HG03196 (cell line): ENCODE measurements around the gene ALOX5.
A peak's percentile ranks its signal among the peaks of the same experiment; 100 is the strongest.
"Not testable (repeated sequence)": the region's sequence is repeated elsewhere in the genome, so short reads cannot be mapped to it uniquely, and the experiment has no call there.

Source experiments
- ATAC-seq: cut with Tn5 transposase; IDR thresholded peaks from one replicate; pipeline ENCODE4 v1.9.1; 2021; ENCODE audit not compliant: unreplicated experiment

Gene ALOX5

DNA sequence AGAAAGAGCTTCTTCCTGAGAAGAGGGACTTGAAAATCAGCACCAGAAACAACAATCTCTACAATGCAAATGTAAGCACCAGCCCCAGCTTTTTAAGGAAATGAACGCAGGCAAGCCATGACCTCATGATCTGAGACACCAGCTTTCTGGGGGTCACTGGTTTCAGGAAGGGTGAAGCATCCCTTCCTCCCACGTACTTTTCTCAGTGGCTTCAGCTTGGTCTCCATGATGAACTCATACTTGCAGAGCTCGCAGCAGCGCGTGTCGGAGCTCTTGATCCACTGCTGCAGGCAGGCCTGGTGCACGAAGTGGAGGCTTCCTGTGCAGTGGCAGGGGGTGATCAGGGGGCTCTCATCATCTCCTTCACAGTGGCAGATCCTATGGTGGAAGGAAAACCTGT, 87.0 kb downstream of the ALOX5 start:
- peak; percentile 67 for ATAC-seq

DNA sequence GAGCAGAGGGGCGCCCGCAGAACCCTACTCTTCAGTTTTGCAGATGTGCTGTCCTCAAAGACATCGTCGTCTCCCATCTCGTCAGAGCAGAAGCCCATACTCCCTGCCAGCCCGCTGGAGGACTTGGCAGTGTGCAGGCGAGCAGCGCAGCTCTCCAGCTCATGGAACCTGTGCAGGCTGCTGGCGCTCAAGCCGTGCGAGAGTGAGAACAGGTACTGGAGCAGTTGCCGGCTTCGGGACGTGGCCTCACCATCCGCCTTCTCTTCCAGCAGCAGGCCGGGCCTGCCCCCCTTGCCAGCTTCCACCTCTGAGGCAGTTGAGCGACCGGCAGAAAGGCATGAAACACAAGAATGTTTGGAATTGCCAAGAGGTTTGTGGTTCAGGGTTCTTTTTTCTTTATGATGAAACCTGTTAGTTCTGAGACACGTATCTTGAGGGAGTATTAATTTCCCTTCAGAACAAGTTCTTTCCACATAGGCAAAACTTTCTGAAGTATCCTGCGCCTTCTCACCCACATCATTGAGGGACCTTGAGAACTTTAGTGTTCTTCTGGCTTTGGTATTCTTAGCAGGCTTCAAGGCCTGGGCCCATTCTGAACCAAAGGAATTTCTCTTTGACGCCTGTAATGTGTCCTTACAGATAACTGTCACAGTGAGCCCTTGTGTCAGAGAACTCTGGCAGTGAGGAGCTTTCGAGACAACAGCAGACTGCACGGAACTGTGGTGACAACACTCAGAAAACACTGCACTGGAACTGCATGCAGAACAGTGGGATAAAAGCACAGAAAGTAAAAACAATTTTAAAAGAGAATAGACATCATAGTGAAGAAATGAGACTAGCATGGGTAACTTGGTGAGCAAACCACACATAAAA, 89.5 kb downstream of the ALOX5 start:
- ATAC-seq, result no peak

DNA sequence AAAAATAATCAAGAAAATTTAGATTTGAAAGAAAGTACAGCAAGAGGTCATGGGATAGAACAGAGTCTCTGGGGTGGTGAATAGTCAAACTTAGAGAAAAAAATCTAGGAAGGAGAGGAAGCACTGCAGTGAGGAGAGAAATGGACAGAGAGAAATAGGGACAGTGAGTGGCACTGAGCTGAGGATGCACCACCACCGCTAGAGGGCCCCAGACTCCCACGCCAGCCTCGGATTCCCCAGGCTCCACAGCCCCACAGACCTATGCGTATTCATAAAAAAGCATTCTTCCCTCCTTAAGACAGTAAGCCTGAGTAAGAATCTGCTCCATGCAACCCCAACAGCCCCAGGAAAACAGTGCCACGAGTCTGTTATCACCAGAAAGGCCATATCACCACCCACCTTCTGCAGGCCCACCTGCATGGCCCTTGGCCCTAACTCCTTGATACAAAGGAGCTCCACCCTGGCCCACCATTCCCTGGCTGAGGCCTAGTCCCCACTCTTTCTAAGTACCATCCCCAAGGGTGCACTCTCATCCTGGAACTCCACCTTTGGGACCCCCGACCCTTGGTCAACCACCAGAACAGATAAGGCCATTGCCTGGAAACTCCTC, 91.0 kb downstream of the ALOX5 start:
- ATAC-seq, result peak; percentile 42

DNA sequence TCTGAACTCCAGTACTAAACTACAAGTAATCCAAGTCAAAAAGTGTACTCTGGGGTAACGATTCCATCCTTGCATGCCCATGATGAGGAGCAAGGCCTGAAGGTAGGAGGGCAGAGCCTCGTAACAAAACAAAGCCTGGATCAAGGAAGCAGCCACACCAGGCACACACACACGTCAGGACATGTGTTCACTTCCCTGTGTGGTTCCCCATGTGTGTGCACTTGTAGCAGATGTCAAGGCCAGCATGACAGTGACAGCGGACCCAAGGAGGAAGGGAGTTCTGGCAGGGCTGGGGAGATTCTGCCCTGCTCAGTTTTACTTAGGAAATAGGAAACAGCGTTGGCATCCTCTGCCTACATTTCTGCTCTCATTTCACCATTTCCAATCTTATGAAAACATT, 92.8 kb downstream of the ALOX5 start:
- no peak for ATAC-seq

DNA sequence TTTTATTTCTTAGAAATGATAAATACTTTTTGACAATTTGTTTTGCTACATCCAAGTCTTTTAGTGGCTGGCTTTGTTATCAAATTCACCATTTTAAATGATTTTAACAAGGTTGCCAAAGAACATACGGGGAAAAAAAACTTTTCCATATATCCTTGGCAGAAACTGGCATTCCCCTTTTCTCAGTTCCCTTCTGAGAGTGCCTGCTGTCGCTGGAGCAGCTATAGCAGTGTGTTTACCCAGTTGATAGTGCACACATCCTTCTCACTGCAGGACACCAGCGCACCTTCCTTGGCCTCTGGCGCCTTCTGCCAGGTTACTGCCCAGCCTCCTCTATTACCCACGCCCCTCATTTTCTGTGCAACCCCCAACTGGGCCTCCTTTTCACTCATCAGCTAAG, 94.1 kb downstream of the ALOX5 start:
- no peak for ATAC-seq

DNA sequence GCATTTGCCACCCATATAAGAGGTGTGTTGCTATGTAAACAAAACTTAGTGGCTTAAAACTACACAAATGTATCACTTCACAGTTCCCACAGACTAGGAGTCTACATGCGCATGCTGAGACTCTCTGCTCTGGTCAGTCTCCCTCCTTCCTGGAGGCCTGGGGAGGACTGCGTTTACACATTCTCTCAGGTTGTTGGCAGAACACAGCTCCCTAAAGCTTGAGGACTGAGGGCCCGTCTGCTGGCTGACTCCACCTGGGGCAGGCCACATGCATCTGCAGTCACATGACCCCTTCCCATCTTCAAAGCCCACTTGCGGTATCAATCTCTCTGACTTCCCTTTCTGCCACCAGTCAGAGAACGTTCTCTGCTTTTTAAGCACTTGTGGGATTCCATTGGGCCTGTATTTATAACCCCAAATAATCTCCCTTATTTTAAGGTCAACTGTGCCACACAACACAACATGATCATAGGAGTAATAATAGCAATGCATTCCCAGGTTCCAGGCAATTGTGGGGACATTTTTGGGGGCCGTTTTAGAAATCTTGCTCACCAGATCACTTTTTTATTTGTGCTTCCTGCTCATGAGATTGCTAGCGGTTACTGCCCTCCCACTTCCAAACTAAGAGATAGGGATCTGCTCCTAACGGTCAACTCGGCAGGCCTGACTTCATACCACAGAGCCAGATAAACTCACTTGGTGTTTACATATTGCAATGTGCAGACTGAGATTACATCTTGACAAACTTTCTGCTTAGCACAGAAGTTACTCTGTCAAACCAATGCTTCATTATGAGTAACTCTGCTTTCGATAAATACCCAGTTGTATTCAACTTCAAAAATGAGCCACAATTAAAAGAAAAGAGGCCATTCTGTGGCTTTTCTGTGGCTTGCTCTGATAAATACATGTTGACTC, 96.3 kb downstream of the ALOX5 start:
- no peak for ATAC-seq

DNA sequence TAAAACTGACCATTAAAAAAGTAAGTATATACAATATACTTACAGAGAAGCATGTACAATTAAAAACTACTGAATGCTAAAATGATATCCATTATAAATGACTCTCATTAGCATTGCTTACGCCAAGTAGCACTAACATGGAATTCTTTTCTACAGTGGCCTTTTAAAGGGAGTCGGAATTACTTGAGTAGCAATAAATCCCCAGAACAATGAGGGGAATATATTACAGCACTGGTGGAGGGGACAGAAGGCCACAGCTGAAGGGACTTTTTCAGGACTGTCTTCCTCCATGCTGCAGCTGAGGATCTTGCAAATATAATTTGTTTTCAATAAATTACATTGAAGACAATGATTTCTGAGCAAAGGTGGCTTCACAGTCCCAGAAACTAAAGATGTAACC, 97.0 kb downstream of the ALOX5 start:
- ATAC-seq, result no peak

DNA sequence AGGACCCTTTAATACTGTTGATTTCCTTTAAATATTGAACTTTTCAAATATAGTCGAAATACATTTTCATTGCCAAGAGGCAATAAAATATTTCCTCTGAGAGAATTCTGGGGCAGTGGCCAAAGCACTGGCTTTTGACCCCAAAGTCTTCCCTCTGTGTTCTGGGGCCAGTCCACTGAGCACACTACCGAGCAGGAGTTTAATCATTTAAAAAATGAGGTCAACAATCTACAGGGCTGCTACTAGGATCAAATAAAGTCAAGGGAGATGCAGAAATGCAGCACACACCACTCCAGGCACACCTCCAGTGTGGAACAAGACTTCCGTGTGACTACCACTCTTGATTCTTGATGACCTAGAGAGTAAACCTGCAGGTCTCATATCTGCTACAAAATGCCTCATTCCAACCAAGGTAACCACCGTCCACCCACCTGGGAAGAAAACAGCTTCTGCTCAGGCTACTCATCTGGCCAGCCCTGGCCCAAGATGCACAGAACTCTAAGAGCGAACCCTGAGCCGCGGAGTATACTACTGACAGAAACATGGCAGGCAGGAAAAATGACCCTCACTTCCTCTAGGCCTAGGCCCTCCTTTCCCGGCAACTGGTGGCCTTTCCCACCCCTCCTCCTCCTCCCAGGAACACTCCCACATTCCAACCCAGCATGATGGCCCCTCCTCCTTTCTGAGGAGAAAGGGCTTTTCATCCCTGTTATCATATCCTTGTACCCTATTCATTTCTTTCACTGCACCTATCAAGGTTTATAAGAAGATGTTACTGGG, 97.7 kb downstream of the ALOX5 start:
- no peak for ATAC-seq

DNA sequence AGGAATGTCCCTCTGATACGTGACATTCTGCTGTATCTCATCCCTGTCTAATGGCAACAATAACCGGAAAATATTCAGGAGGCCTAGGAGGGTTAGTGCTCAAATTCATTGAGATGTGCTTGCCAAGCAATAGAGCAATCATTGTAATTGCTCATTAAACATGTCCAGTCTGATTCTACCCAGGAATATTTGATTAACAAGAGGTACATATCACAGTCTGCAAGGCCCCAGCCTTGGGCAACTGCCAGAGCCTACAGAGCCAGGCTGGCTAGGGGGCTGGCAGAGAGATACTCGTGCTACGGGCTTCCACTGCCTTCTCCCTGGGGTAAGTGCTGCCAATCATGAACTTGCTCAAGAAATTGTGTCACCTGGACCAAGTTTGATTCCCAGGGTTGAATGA, 99.1 kb downstream of the ALOX5 start:
- ATAC-seq, result no peak

DNA sequence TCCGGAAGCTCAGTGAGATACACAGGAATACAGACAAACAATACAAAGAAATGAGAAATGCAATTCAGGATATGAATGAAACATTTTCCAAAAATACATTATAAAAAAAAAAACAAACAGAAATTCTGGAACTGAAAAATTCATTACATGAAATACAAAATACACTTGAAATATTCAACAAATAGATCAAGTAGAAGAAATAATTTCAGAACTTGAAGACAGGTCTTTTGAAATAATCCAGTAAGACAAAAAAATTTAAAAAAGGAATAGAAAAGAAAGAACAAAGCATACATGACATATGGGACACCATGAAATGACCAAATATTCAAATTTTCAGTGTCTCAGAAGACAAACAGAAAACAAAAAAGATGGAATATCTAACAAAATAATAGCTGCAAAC, 102.5 kb downstream of the ALOX5 start:
- ATAC-seq, result no peak

DNA sequence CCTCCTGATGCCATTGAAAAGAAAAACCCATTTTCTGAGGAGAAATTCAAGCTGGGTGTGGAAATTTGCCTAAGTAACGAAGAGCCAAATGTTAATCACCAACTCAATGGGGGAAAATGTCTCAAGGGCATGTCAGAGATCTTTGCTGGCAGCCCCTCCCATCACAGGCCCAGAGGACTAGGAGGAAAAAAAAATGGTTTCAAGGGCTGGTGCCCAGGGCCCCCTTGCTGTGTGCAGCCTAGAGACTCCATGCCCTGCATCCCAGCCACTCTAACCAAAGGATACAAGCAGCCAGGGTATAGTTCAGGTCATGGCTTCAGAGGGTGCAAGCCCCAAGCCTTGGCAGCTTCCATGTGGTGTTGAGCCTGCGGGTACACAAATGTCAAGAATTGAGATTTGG, 106.3 kb downstream of the ALOX5 start:
- no peak for ATAC-seq

DNA sequence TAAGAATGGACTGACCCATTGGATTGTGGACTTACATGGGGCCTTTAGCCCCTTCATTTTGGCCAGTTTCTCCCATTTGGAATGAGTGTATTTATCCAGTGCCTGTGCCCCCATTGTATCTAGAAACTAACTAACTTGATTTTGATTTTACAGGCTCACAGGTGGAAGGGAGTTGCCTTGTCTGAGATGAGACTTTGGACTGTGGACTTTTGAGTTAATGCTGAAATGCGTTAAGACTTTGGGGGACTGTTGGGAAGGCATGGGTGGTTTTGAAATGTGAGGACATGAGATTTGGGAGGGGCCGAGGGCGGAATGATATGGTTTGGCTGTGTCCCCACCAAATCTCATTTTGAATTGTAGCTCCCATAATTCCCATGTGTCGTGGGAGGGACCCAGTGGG, 107.1 kb downstream of the ALOX5 start:
- ATAC-seq, result not testable (repeated sequence)

DNA sequence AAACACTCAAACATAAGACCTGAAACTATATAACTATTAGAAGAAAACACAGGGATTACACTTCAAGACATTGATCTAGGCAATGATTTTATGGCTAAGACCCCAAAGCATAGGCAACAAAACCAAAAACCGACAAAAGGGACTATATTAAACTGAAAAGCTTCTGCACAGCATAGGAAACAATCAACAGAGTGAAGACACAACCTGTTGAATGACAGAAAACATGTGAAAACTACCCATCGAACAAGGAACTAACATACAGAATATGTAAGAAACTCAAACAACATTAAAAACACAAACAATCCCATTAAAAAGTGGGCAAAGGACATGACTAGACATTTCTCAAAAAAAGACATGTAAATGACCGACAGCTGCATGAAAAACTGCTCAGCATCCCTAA, 109.0 kb downstream of the ALOX5 start:
- no peak for ATAC-seq

DNA sequence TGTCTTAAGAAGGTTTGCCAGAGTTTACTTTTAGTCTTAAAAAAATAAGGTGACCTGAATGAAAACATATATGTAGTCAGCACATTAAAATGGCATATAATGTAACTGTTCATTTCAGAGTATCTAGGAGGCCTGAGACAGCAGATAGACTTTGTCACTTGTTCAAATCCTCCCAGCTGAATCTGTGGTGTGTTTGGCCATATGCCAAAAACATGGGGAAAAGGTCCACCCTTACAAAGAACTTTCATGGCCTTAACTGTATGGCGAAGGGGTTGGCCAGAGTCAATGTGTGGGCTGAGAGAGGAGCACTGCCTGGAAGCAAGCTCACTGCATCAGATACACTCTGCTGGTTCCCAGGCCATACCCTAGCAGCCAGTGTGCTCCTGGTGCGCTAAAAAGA, 113.7 kb downstream of the ALOX5 start:
- no peak for ATAC-seq

DNA sequence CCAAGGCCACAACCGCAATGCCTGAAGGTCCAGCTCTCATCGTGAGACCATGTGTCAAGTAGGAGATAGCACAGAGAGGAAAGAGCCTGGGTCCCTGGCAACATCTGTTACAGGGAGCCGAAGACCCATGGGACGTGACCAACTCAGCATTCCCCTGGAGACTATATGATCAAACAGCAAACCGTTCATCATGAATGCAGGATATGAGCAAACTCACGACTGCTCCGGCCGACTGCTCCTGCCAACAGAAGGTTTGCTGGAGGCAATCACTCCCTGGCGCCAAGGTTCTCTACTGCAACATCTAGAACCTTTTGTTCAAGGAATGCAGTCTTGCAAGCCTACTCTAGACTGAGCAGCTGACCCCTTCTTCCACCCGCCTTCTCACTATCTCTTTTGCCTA, 114.3 kb downstream of the ALOX5 start:
- ATAC-seq, result no peak

DNA sequence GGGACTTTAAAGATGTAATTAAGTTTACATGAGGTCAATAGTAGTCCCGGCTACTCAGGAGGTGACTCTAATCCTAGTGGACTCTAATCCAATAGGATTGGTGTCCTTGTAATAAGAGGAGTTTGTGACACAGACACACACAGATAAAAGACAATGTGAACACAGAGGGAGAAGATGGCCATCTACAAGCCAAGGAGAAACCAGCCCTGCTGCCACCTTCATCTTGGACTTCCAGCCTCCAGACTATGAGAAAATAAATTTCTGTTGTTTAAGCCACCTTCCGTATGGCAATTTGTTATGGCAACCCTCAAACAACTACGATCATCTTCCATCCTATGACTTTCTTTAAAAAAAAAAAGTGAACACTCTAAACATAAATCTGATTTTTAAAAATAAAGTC, 116.3 kb downstream of the ALOX5 start:
- no peak for ATAC-seq

DNA sequence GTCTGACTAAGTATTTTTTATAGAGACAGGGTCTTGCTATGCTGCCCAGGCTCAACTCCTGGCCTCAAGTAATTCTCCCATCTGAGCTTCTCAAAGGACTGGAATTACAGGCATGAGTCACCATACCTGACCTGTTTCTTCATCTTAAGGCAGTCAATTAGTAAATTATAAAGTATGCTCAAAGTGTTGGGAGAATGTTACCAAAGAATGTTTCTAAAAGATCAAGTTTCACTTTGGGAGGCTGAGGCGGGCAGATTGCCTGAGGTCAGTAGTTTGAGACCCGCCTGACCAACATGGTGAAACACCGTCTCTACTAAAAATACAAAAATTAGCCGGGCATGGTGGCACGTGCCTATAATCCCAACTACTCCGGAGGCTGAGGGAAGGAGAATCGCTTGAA, 117.0 kb downstream of the ALOX5 start:
- ATAC-seq, result no peak
